WERI-Rb-1 (cell line): ENCODE data around the gene CDH6.

Experiments
- DNase-seq: peaks from one replicate; pipeline ENCODE4 v3.0.0-alpha.2; 2020
- H3K27ac ChIP-seq: fragments of 250-450 bp; sonication (Bioruptor Pico); 2 replicates; pipeline ENCODE4 v1.5.1; 2020; ENCODE audit warnings: mild to moderate bottlenecking, moderate library complexity
- H3K27me3 ChIP-seq: fragments of 250-450 bp; sonication (Bioruptor Pico); 2 replicates; pipeline ENCODE4 v1.5.1; 2021; ENCODE audit warnings: mild to moderate bottlenecking, low read depth, moderate library complexity; ENCODE audit not compliant: insufficient read depth, severe bottlenecking
- H3K36me3 ChIP-seq: fragments of 250-450 bp; sonication (Bioruptor Pico); 2 replicates; pipeline ENCODE4 v1.5.1; 2020; ENCODE audit warnings: mild to moderate bottlenecking, moderate library complexity
- H3K4me3 ChIP-seq: 2 replicates; pipeline ENCODE4 v1.5.1; 2011; ENCODE audit warnings: low read depth, mild to moderate bottlenecking, control low read depth, low read length
- H3K9me3 ChIP-seq: fragments of 250-450 bp; sonication (Bioruptor Pico); 2 replicates; pipeline ENCODE4 v1.5.1; 2021; ENCODE audit warnings: mild to moderate bottlenecking, moderate library complexity; ENCODE audit not compliant: severe bottlenecking
- CTCF ChIP-seq: IDR thresholded peaks from 2 replicates; pipeline ENCODE4 v1.5.1; 2011; ENCODE audit warnings: low read depth, mild to moderate bottlenecking, control low read depth, inconsistent platforms, low read length

Gene CDH6

GRCh38 chr5:31157720-31158119 lies 35.8 kb upstream of the CDH6 start:
- DNase-seq: no peak

GRCh38 chr5:31158686-31159085 lies 34.8 kb upstream of the CDH6 start:
- Histone ChIP-seq H3K36me3 (no peaks in the 10 kb centered on the region), H3K27me3 (no peaks in the 10 kb centered on the region), H3K27ac (no peak overlapping the region), H3K4me3 (no peak overlapping the region), H3K9me3 (no peaks in the 10 kb centered on the region)
- DNase-seq: no peak
- TF ChIP-seq CTCF: no peak

More at GRCh38 chr5:31157720-31158119, 35.8 kb upstream of the CDH6 start:
- H3K9me3 ChIP-seq: no peaks in the 10 kb centered on the region
- H3K4me3 ChIP-seq: no peak overlapping the region
- TF ChIP-seq CTCF: no peak
- no peak overlapping the region for H3K27ac ChIP-seq
- no peaks in the 10 kb centered on the region for H3K36me3 ChIP-seq
- no peaks in the 10 kb centered on the region for H3K27me3 ChIP-seq

- no peak for DNase-seq
These were observed 31.7 kb upstream of the CDH6 start for GRCh38 chr5:31161781-31162181.

GRCh38 chr5:31165729-31166128 lies 27.8 kb upstream of the CDH6 start:
- Histone ChIP-seq H3K36me3 (no peaks in the 10 kb centered on the region), H3K9me3 (no peaks in the 10 kb centered on the region), H3K27ac (no peak overlapping the region), H3K4me3 (no peak overlapping the region), H3K27me3 (no peaks in the 10 kb centered on the region)
- no peak for TF ChIP-seq CTCF
- DNase-seq: no peak

More at GRCh38 chr5:31161781-31162181, 31.7 kb upstream of the CDH6 start:
- Histone ChIP-seq H3K36me3 (no peaks in the 10 kb centered on the region), H3K9me3 (no peaks in the 10 kb centered on the region), H3K27me3 (no peaks in the 10 kb centered on the region), H3K27ac (no peak overlapping the region), H3K4me3 (no peak overlapping the region)
- TF ChIP-seq CTCF: no peak

GRCh38 chr5:31169379-31169778 lies 24.1 kb upstream of the CDH6 start:
- Histone ChIP-seq H3K27me3 (no peaks in the 10 kb centered on the region), H3K9me3 (no peaks in the 10 kb centered on the region), H3K4me3 (no peak overlapping the region), H3K27ac (no peak overlapping the region), H3K36me3 (no peaks in the 10 kb centered on the region)
- DNase-seq: no peak
- TF ChIP-seq CTCF: no peak

- Histone ChIP-seq H3K4me3 (no peak overlapping the region), H3K27me3 (no peaks in the 10 kb centered on the region), H3K36me3 (no peaks in the 10 kb centered on the region), H3K9me3 (peaks cover 5% of the 10 kb centered on the region), H3K27ac (no peak overlapping the region)
- TF ChIP-seq CTCF: no peak
- DNase-seq: no peak
These were observed 20.6 kb upstream of the CDH6 start for GRCh38 chr5:31172881-31173280.
